ENCODE data around the gene SCTR. TPM values are rescaled to one million over a fixed set of nuclear protein-coding genes. Genes with fewer than 3 reads are reported as not detected.

Gene SCTR
- total RNA-seq, 1 experiment from 2014 or later, result not detected

GRCh38 chr2:119463136-119463535, 61.1 kb downstream of the SCTR start:
- in situ Hi-C loops (cut with HindIII; ENCODE audit: low pct_unique_long_range_greater_than_20kb, low sequenced_read_pairs) (no loop called here), intact Hi-C loops (cut with micrococcal nuclease; ENCODE audit: unreplicated experiment) (no loop called here)
- TF ChIP-seq SIN3A (IDR thresholded peaks at IDR 0.05; ENCODE audit: borderline replicate concordance, insufficient read depth, low read depth, low read length), result no peak
- TF ChIP-seq CTCF (IDR thresholded peaks at IDR 0.05), result no peak
- no peak for TF ChIP-seq REST (IDR thresholded peaks at IDR 0.05; ENCODE audit: insufficient read depth in 1 of 2, low read depth in 2 of 2, low read length in 1 of 2)
- no peak for TF ChIP-seq POLR2AphosphoS5 (IDR thresholded peaks at IDR 0.05; ENCODE audit: low read depth, low read length)
- TF ChIP-seq TCF7L2 (IDR thresholded peaks at IDR 0.05; ENCODE audit: low read depth, low read length), result no peak
- Histone ChIP-seq H3K9me3 (ENCODE audit: control insufficient read depth, insufficient read depth, low read depth, low read length) (no peaks in the 10 kb centered on the region), H3K4me1 (ENCODE audit: control insufficient read depth, insufficient read depth, low read length) (no peaks in the 10 kb centered on the region), H3K27me3 (ENCODE audit: control insufficient read depth, insufficient read depth, low read length) (0 out of 2 replicates have a peak, but pooled peaks cover 2% of the 10 kb centered on the region), H3K27ac (ENCODE audit: low read length) (no peak overlapping the region), H3K36me3 (ENCODE audit: control insufficient read depth, insufficient read depth, low read length) (no peaks in the 10 kb centered on the region), H3K4me3 (ENCODE audit: low read depth in 2 of 2, low read length in 2 of 2) (no peak overlapping the region)
- POLR2A ChIA-PET, result no interaction called here
- no TSS peak for BruUV-seq (replicated peaks)
- CTCF ChIA-PET, result interaction anchor here (0.5 kb wide), 1 partner anchor 1621 kb away, joined by 4 read pairs; no protein-coding TSS in a partner anchor
- ATAC-seq (no peak), DNase-seq (ENCODE audit: low read depth, low spot score) (no peak)

GRCh38 chr2:119462574-119462973, 61.7 kb downstream of the SCTR start:
- Histone ChIP-seq H3K4me1 (ENCODE audit: control insufficient read depth, insufficient read depth, low read length) (no peaks in the 10 kb centered on the region), H3K27me3 (ENCODE audit: control insufficient read depth, insufficient read depth, low read length) (no peaks in the 10 kb centered on the region), H3K9me3 (ENCODE audit: control insufficient read depth, insufficient read depth, low read depth, low read length) (no peaks in the 10 kb centered on the region), H3K36me3 (ENCODE audit: control insufficient read depth, insufficient read depth, low read length) (no peaks in the 10 kb centered on the region), H3K27ac (ENCODE audit: low read length) (no peak overlapping the region), H3K4me3 (ENCODE audit: low read depth in 2 of 2, low read length in 2 of 2) (no peak overlapping the region)
- ChIA-PET CTCF (interaction anchor here (0.6 kb wide), 1 partner anchor 450 kb away, joined by 4 read pairs; no protein-coding TSS in a partner anchor), POLR2A (no interaction called here)
- no peak for ATAC-seq
- in situ Hi-C loops (cut with HindIII; ENCODE audit: low pct_unique_long_range_greater_than_20kb, low sequenced_read_pairs), result no loop called here
- TF ChIP-seq REST (IDR thresholded peaks at IDR 0.05; ENCODE audit: insufficient read depth in 1 of 2, low read depth in 2 of 2, low read length in 1 of 2), result no peak
- no peak for TF ChIP-seq CTCF (IDR thresholded peaks at IDR 0.05)
- no peak for TF ChIP-seq TCF7L2 (IDR thresholded peaks at IDR 0.05; ENCODE audit: low read depth, low read length)
- no peak for TF ChIP-seq SIN3A (IDR thresholded peaks at IDR 0.05; ENCODE audit: borderline replicate concordance, insufficient read depth, low read depth, low read length)
- no TSS peak for BruUV-seq (replicated peaks)
- DNase-seq (ENCODE audit: low read depth, low spot score), result no peak
- intact Hi-C loops (cut with micrococcal nuclease; ENCODE audit: unreplicated experiment), result no loop called here

All from Panc1 (cell line).